Subcutaneous abdominal adipose tissue (tissue), 5 donors: ENCODE data around the gene TPPP3.
"Not testable (repeated sequence)": the region's sequence is repeated elsewhere in the genome, so short reads cannot be mapped to it uniquely, and the experiment has no call there.

Source experiments
- H3K27ac ChIP-seq: one replicate; pipeline ENCODE4 v1.7.0; 2013; ENCODE audit warnings: low read depth, mild to moderate bottlenecking, inconsistent platforms, low read length, moderate library complexity
- H3K27me3 ChIP-seq, 5 donors: one replicate each; pipeline ENCODE4 v1.7.0; 2013; ENCODE audit warnings: low read length in 5 of 5, inconsistent platforms in 1 of 5; ENCODE audit not compliant: control insufficient read depth in 5 of 5, insufficient read depth in 4 of 5
- H3K36me3 ChIP-seq, 5 donors: one replicate each; pipeline ENCODE4 v1.7.0; 2013; ENCODE audit warnings: low read length in 5 of 5; ENCODE audit not compliant: control insufficient read depth in 5 of 5, insufficient read depth in 5 of 5
- H3K4me1 ChIP-seq, 5 donors: one replicate each; pipeline ENCODE4 v1.7.0; 2013; ENCODE audit warnings: low read length in 5 of 5, mild to moderate bottlenecking in 3 of 5, moderate library complexity in 1 of 5; ENCODE audit not compliant: control insufficient read depth in 5 of 5, insufficient read depth in 5 of 5
- H3K4me3 ChIP-seq, 5 donors: one replicate each; pipeline ENCODE4 v1.7.0; 2013; ENCODE audit warnings: low read length in 5 of 5, low read depth in 1 of 5
- H3K9ac ChIP-seq, 5 donors: one replicate each; pipeline ENCODE4 v1.7.0; 2013; ENCODE audit warnings: low read length in 5 of 5, mild to moderate bottlenecking in 4 of 5, moderate library complexity in 3 of 5
- H3K9me3 ChIP-seq, 5 donors: one replicate each; pipeline ENCODE4 v1.7.0; 2013; ENCODE audit warnings: low read length in 5 of 5; ENCODE audit not compliant: control insufficient read depth in 5 of 5
- donor health status: healthy.
- donor health status: healthy.
- donor health status: healthy.
- donor health status: healthy.
- donor health status: healthy.

TPPP3 gene

GRCh38 chr16:67417333-67418061, 24.2 kb upstream of the TPPP3 start:
- Histone ChIP-seq H3K4me3 (no peak overlapping the region), H3K9me3 (no peaks in the 10 kb centered on the region), H3K36me3 (no peaks in the 10 kb centered on the region), H3K4me1 (peaks cover 0 to 25% (median 19%) of the 10 kb centered on the region in 5 donors), H3K9ac (peak overlapping the region in 1 of 5 donors; percentile 11), H3K27ac (no peak overlapping the region), H3K27me3 (no peaks in the 10 kb centered on the region)

DNA sequence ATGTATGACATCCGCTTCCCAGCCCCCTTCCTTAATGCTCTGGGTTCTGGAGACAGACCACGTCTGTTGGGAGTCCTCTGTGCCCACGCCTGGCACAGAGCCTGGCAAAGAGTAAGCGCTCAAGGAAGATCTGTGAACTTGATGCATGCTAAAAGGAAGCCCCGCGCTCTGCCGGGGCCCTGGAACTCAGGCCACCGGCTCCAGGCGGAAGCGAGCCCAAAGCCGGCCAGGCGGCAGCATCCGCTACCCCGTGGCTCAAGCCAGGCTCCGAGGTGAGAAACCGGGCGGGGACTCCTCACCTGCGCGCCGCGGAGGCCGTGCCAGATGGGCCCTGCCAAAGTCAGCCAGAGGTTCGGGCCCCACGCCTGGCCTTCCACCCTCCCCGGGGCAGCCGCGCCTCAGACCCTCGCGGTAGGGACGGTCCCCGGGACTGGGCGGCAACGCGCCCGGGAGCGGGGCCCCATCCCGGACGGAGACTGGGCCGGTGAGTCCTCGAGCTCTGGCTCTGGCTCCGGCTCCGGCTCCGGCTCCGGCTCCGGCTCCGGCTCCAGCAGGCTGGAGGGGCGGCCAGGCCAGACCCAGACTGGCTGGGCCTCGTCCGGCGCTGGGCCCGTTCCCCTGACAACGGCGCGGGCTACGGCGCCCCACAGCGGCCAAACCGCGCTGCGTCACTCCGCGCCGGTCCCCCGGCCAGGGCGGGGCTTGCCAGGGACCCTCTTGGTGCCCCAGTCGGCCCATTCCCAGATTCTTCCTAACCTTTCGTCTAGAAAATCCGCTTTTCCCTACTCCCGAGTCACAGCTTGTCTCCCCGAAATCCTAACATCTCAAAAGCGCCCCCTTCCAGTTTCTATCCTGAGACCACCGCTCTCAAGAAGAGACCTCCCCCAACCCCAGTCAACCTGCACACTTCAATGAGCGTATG, 22.8 kb upstream of the TPPP3 start, which contains the start of gene ZDHHC1:
Gene ZDHHC1, minus strand, starts transcription at position 606 of the 922 bp plus-strand sequence. CDS start 8,702 bp downstream, outside the sequence.
- H3K4me1 ChIP-seq: peaks cover 0 to 25% (median 19%) of the 10 kb centered on the region in 5 donors
- peak within 1 kb of the TSS; percentile 86 to 93 (median 91) for H3K9ac ChIP-seq
- H3K27ac ChIP-seq: peak within 1 kb of the TSS; percentile 69
- no peaks in the 10 kb centered on the region for H3K27me3 ChIP-seq
- peak within 1 kb of the TSS; percentile 75 to 87 (median 77) for H3K4me3 ChIP-seq
- no peaks in the 10 kb centered on the region for H3K9me3 ChIP-seq
- H3K36me3 ChIP-seq: no peaks in the 10 kb centered on the region

DNA sequence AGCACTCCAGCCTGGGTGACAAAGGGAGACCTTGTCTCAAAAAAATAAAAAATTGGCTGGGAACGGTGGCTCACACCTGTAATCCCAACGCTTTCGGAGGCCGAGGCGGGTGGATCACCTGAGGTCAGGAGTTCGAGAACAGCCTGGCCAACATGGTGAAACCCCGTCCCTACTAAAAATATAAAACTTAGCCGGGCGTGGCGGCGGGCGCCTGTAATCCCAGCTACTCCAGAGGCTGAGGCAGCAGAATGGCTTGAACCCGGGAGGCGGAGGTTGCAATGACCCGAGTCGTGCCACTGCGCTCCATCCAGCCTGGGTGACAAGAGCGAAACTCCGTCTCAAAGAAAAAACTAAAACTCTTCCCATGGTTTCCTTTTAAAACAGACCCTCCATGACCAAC, 22.1 kb upstream of the TPPP3 start:
- H3K4me3 ChIP-seq: peak overlapping the region; percentile 75 to 87 (median 77)
- H3K9me3 ChIP-seq, H3K36me3 ChIP-seq, H3K27me3 ChIP-seq: not testable (repeated sequence)
- H3K9ac ChIP-seq: peak overlapping the region in 4 of 5 donors; percentile 86 to 93 (median 92)
- H3K4me1 ChIP-seq: peaks cover 0 to 25% (median 19%) of the 10 kb centered on the region in 5 donors
- peak overlapping the region; percentile 69 for H3K27ac ChIP-seq

- peak overlapping the region in 1 of 5 donors; percentile 25 for H3K9ac ChIP-seq
- H3K9me3 ChIP-seq: no peaks in the 10 kb centered on the region
- no peaks in the 10 kb centered on the region for H3K27me3 ChIP-seq
- H3K36me3 ChIP-seq: peaks cover 0 to 2% (median 0%) of the 10 kb centered on the region in 5 donors
- H3K27ac ChIP-seq: peak overlapping the region; percentile 7
- H3K4me1 ChIP-seq: peaks cover 0 to 25% (median 19%) of the 10 kb centered on the region in 5 donors
- H3K4me3 ChIP-seq: peak overlapping the region in 1 of 5 donors; percentile 0
These were observed 20.9 kb upstream of the TPPP3 start for GRCh38 chr16:67413978-67414911.

DNA sequence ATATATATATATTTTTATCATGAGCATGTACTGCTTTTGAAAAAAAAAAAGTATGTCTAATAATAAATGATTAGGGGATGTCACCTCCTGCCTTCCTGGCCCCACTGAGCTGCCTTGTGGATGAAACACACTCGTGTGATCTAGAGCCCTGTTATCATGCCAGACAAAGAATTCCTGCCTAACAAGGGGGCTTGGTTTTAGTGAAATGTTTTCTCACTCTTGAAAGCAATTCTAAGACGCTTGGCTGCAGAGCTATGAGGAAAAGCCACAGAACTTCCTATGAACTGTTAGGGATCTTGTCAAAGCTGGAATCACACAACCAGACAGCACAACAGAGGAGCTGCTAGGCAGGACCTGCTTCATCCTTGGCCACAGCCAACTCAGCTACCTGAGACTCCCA, 19.0 kb upstream of the TPPP3 start:
- Histone ChIP-seq H3K4me1 (peaks cover 0 to 26% (median 21%) of the 10 kb centered on the region in 5 donors), H3K27me3 (no peaks in the 10 kb centered on the region), H3K27ac (no peak overlapping the region), H3K36me3 (peaks cover 0 to 4% (median 0%) of the 10 kb centered on the region in 5 donors), H3K9ac (no peak overlapping the region), H3K4me3 (no peak overlapping the region), H3K9me3 (no peaks in the 10 kb centered on the region)

- Histone ChIP-seq H3K36me3 (peaks cover 0 to 4% (median 0%) of the 10 kb centered on the region in 5 donors), H3K27ac (no peak overlapping the region), H3K9ac (no peak overlapping the region), H3K4me1 (peaks cover 0 to 29% (median 23%) of the 10 kb centered on the region in 5 donors), H3K9me3 (no peaks in the 10 kb centered on the region), H3K27me3 (no peaks in the 10 kb centered on the region), H3K4me3 (no peak overlapping the region)
These were observed 18.0 kb upstream of the TPPP3 start for GRCh38 chr16:67411339-67411738.

GRCh38 chr16:67409631-67410030, 16.3 kb upstream of the TPPP3 start:
- Histone ChIP-seq H3K4me1 (peaks cover 0 to 32% (median 26%) of the 10 kb centered on the region in 5 donors), H3K4me3 (no peak overlapping the region), H3K36me3 (peaks cover 0 to 4% (median 0%) of the 10 kb centered on the region in 5 donors), H3K27me3 (no peaks in the 10 kb centered on the region), H3K9me3 (no peaks in the 10 kb centered on the region), H3K9ac (no peak overlapping the region), H3K27ac (no peak overlapping the region)

- peaks cover 0 to 4% (median 0%) of the 10 kb centered on the region in 5 donors for H3K36me3 ChIP-seq
- no peak overlapping the region for H3K4me3 ChIP-seq
- H3K27ac ChIP-seq: peak overlapping the region; percentile 50
- H3K9ac ChIP-seq: no peak overlapping the region
- peaks cover 0 to 31% (median 21%) of the 10 kb centered on the region in 5 donors for H3K4me1 ChIP-seq
- no peaks in the 10 kb centered on the region for H3K9me3 ChIP-seq
- H3K27me3 ChIP-seq: no peaks in the 10 kb centered on the region
These were observed 14.6 kb upstream of the TPPP3 start for GRCh38 chr16:67407788-67408452.
